WTC11 (cell line): ENCODE results near the gene ADGRL2. TPM values are rescaled to one million over a fixed set of nuclear protein-coding genes. Genes with fewer than 3 reads are reported as not detected.

Source experiments
- ATAC-seq: fragments of 200-7000 bp; cut with Tn5 transposase; 2 replicates; pipeline ENCODE4 v1.10.0; 2021; ENCODE audit warnings: mild to moderate bottlenecking, moderate library complexity
- CTCF ChIA-PET: fragments of 300-600 bp; sonication (Branson Sonifier 250); formaldehyde crosslinking; loops from one replicate; lab custom pipeline; 2021; ENCODE audit warnings: antibody characterized with exemption; lab: Charles Lee
- POLR2A ChIA-PET: fragments of 350-600 bp; sonication (Branson Sonifier 250); formaldehyde crosslinking; loops from one replicate; lab custom pipeline; 2021; ENCODE audit warnings: antibody characterized with exemption; lab: Charles Lee
- DNase-seq: peaks from one replicate; pipeline ENCODE4 v3.0.0; 2021; ENCODE audit warnings: low spot score
- H3K27ac Mint-ChIP-seq: 2 replicates; pipeline ENCODE4 v1.8.0; 2021; ENCODE audit warnings: mixed read lengths
- H3K27me3 Mint-ChIP-seq: 2 replicates; pipeline ENCODE4 v1.8.0; 2021; ENCODE audit warnings: low read depth, mild to moderate bottlenecking, moderate library complexity, mixed read lengths
- H3K36me3 Mint-ChIP-seq: 2 replicates; pipeline ENCODE4 v1.8.0; 2021; ENCODE audit warnings: mixed read lengths
- H3K4me1 Mint-ChIP-seq: 2 replicates; pipeline ENCODE4 v1.8.0; 2022; ENCODE audit warnings: mixed read lengths
- H3K4me3 Mint-ChIP-seq: 2 replicates; pipeline ENCODE4 v1.8.0; 2021; ENCODE audit warnings: mild to moderate bottlenecking, moderate library complexity, mixed read lengths
- H3K9me3 Mint-ChIP-seq: 2 replicates; pipeline ENCODE4 v1.8.0; 2021; ENCODE audit warnings: mixed read lengths
- CBFB ChIP-seq: sonication (generic); formaldehyde crosslinking; IDR thresholded peaks from 2 replicates; pipeline ENCODE4 v1.8.1; 2022; ENCODE audit warnings: mild to moderate bottlenecking, low read depth, missing genetic modification reagents
- CREB1 ChIP-seq: sonication (generic); formaldehyde crosslinking; IDR thresholded peaks from 2 replicates; pipeline ENCODE4 v1.8.0; 2023; ENCODE audit warnings: mild to moderate bottlenecking, missing genetic modification reagents
- FOXP1 ChIP-seq: sonication (generic); formaldehyde crosslinking; IDR thresholded peaks from 2 replicates; pipeline ENCODE4 v1.8.0; 2022; ENCODE audit warnings: missing genetic modification reagents, mild to moderate bottlenecking, moderate library complexity, borderline replicate concordance
- NFE2L1 ChIP-seq: sonication (generic); formaldehyde crosslinking; IDR thresholded peaks from 2 replicates; pipeline ENCODE4 v1.8.1; 2023; ENCODE audit warnings: missing genetic modification reagents
- SMAD3 ChIP-seq: sonication (generic); formaldehyde crosslinking; IDR thresholded peaks from 2 replicates; pipeline ENCODE4 v1.8.0; 2022; ENCODE audit warnings: missing genetic modification reagents, mild to moderate bottlenecking, borderline replicate concordance
- SP1 ChIP-seq: sonication (generic); formaldehyde crosslinking; conservative IDR thresholded peaks from 2 replicates; pipeline ENCODE4 v1.8.1; 2022; ENCODE audit warnings: missing genetic modification reagents
- TP53 ChIP-seq: sonication (generic); formaldehyde crosslinking; IDR thresholded peaks from 2 replicates; pipeline ENCODE4 v1.8.1; 2023; ENCODE audit warnings: mild to moderate bottlenecking, missing genetic modification reagents
- ZBTB21 ChIP-seq: sonication (generic); formaldehyde crosslinking; IDR thresholded peaks from 2 replicates; pipeline ENCODE4 v1.8.1; 2023; ENCODE audit warnings: mild to moderate bottlenecking, missing genetic modification reagents, borderline replicate concordance
- ZNF396 ChIP-seq: fragments of 250-450 bp; sonication (Bioruptor Pico); IDR thresholded peaks from 2 replicates; pipeline ENCODE4 v1.8.0; 2021; ENCODE audit warnings: mild to moderate bottlenecking, moderate library complexity, borderline replicate concordance
- total RNA-seq: library from RNA; stranded (reverse); gene quantifications from 3 replicates; pipeline ENCODE4 v1.2.3, GENCODE V29; 2021
- TF ChIP-seq, protein P1 (sequence below): sonication (generic); formaldehyde crosslinking; IDR thresholded peaks from 2 replicates; pipeline ENCODE4 v1.8.1; 2022; ENCODE audit warnings: mild to moderate bottlenecking, missing genetic modification reagents, moderate library complexity, borderline replicate concordance
- TF ChIP-seq, protein P2 (sequence below): sonication (generic); formaldehyde crosslinking; conservative IDR thresholded peaks from 2 replicates; pipeline ENCODE4 v1.8.1; 2023; ENCODE audit warnings: mild to moderate bottlenecking, low read depth, missing genetic modification reagents, moderate library complexity
- TF ChIP-seq, protein P3 (sequence below): fragments of 250-450 bp; sonication (Bioruptor Pico); IDR thresholded peaks from 2 replicates; pipeline ENCODE4 v1.9.0; 2021; ENCODE audit warnings: mild to moderate bottlenecking, borderline replicate concordance
- TF ChIP-seq, protein P4 (sequence below): sonication (generic); formaldehyde crosslinking; IDR thresholded peaks from 2 replicates; pipeline ENCODE4 v1.8.0; 2022; ENCODE audit warnings: mild to moderate bottlenecking, missing genetic modification reagents
- TF ChIP-seq, protein P5 (sequence below): sonication (generic); formaldehyde crosslinking; IDR thresholded peaks from 2 replicates; pipeline ENCODE4 v1.8.0; 2022; ENCODE audit warnings: missing genetic modification reagents

The ADGRL2 gene
- total RNA-seq, 1 experiment from 2014 or later: 71.6 TPM

DNA sequence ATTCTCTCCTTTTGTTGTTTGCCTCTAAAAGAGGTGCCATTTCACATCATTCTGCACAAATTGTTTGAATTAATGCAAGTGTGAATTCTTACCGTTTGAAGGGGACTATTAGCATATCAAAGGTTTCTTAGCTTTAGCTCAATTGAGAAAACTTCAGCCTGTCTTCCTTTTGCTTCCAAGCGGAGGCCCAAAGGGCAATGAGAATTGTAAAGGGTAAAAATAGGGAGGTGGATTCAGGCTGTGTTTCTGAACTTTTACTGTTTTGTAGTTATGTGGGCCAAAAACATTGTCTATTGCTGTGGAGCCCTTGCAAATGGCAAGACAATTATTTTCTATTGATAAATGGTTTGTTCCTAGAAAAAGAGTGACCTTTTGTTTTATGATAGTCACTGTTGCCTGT, 3.6 kb downstream of the ADGRL2 start:
- Mint-ChIP-seq H3K27me3 (no peaks in the 10 kb centered on the region), H3K36me3 (no peaks in the 10 kb centered on the region), H3K4me1 (peaks cover 52% of the 10 kb centered on the region), H3K4me3 (peak overlapping the region; percentile 87), H3K27ac (peak overlapping the region; percentile 69), H3K9me3 (no peaks in the 10 kb centered on the region)
- no peak for TF ChIP-seq NFE2L1 (CRISPR knock-in tag)
- no peak for TF ChIP-seq FOXP1
- TF ChIP-seq ZNF396 (CRISPR knock-in tag): no peak
- TF ChIP-seq, protein P1, sequence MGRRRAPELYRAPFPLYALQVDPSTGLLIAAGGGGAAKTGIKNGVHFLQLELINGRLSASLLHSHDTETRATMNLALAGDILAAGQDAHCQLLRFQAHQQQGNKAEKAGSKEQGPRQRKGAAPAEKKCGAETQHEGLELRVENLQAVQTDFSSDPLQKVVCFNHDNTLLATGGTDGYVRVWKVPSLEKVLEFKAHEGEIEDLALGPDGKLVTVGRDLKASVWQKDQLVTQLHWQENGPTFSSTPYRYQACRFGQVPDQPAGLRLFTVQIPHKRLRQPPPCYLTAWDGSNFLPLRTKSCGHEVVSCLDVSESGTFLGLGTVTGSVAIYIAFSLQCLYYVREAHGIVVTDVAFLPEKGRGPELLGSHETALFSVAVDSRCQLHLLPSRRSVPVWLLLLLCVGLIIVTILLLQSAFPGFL (CRISPR knock-in tag): no peak
- TF ChIP-seq, protein P2, sequence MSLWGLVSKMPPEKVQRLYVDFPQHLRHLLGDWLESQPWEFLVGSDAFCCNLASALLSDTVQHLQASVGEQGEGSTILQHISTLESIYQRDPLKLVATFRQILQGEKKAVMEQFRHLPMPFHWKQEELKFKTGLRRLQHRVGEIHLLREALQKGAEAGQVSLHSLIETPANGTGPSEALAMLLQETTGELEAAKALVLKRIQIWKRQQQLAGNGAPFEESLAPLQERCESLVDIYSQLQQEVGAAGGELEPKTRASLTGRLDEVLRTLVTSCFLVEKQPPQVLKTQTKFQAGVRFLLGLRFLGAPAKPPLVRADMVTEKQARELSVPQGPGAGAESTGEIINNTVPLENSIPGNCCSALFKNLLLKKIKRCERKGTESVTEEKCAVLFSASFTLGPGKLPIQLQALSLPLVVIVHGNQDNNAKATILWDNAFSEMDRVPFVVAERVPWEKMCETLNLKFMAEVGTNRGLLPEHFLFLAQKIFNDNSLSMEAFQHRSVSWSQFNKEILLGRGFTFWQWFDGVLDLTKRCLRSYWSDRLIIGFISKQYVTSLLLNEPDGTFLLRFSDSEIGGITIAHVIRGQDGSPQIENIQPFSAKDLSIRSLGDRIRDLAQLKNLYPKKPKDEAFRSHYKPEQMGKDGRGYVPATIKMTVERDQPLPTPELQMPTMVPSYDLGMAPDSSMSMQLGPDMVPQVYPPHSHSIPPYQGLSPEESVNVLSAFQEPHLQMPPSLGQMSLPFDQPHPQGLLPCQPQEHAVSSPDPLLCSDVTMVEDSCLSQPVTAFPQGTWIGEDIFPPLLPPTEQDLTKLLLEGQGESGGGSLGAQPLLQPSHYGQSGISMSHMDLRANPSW: no peak
- TF ChIP-seq SP1 (CRISPR knock-in tag): no peak
- TF ChIP-seq, protein P3, sequence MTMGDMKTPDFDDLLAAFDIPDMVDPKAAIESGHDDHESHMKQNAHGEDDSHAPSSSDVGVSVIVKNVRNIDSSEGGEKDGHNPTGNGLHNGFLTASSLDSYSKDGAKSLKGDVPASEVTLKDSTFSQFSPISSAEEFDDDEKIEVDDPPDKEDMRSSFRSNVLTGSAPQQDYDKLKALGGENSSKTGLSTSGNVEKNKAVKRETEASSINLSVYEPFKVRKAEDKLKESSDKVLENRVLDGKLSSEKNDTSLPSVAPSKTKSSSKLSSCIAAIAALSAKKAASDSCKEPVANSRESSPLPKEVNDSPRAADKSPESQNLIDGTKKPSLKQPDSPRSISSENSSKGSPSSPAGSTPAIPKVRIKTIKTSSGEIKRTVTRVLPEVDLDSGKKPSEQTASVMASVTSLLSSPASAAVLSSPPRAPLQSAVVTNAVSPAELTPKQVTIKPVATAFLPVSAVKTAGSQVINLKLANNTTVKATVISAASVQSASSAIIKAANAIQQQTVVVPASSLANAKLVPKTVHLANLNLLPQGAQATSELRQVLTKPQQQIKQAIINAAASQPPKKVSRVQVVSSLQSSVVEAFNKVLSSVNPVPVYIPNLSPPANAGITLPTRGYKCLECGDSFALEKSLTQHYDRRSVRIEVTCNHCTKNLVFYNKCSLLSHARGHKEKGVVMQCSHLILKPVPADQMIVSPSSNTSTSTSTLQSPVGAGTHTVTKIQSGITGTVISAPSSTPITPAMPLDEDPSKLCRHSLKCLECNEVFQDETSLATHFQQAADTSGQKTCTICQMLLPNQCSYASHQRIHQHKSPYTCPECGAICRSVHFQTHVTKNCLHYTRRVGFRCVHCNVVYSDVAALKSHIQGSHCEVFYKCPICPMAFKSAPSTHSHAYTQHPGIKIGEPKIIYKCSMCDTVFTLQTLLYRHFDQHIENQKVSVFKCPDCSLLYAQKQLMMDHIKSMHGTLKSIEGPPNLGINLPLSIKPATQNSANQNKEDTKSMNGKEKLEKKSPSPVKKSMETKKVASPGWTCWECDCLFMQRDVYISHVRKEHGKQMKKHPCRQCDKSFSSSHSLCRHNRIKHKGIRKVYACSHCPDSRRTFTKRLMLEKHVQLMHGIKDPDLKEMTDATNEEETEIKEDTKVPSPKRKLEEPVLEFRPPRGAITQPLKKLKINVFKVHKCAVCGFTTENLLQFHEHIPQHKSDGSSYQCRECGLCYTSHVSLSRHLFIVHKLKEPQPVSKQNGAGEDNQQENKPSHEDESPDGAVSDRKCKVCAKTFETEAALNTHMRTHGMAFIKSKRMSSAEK (CRISPR knock-in tag): no peak
- TF ChIP-seq ZBTB21 (CRISPR knock-in tag): no peak
- TF ChIP-seq SMAD3: no peak
- TF ChIP-seq CBFB (CRISPR knock-in tag): no peak
- no peak for TF ChIP-seq TP53 (CRISPR knock-in tag)
- no peak for TF ChIP-seq CREB1 (CRISPR knock-in tag)
- TF ChIP-seq, protein P4, sequence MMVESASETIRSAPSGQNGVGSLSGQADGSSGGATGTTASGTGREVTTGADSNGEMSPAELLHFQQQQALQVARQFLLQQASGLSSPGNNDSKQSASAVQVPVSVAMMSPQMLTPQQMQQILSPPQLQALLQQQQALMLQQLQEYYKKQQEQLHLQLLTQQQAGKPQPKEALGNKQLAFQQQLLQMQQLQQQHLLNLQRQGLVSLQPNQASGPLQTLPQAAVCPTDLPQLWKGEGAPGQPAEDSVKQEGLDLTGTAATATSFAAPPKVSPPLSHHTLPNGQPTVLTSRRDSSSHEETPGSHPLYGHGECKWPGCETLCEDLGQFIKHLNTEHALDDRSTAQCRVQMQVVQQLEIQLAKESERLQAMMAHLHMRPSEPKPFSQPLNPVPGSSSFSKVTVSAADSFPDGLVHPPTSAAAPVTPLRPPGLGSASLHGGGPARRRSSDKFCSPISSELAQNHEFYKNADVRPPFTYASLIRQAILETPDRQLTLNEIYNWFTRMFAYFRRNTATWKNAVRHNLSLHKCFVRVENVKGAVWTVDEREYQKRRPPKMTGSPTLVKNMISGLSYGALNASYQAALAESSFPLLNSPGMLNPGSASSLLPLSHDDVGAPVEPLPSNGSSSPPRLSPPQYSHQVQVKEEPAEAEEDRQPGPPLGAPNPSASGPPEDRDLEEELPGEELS (CRISPR knock-in tag): no peak
- TF ChIP-seq, protein P5, sequence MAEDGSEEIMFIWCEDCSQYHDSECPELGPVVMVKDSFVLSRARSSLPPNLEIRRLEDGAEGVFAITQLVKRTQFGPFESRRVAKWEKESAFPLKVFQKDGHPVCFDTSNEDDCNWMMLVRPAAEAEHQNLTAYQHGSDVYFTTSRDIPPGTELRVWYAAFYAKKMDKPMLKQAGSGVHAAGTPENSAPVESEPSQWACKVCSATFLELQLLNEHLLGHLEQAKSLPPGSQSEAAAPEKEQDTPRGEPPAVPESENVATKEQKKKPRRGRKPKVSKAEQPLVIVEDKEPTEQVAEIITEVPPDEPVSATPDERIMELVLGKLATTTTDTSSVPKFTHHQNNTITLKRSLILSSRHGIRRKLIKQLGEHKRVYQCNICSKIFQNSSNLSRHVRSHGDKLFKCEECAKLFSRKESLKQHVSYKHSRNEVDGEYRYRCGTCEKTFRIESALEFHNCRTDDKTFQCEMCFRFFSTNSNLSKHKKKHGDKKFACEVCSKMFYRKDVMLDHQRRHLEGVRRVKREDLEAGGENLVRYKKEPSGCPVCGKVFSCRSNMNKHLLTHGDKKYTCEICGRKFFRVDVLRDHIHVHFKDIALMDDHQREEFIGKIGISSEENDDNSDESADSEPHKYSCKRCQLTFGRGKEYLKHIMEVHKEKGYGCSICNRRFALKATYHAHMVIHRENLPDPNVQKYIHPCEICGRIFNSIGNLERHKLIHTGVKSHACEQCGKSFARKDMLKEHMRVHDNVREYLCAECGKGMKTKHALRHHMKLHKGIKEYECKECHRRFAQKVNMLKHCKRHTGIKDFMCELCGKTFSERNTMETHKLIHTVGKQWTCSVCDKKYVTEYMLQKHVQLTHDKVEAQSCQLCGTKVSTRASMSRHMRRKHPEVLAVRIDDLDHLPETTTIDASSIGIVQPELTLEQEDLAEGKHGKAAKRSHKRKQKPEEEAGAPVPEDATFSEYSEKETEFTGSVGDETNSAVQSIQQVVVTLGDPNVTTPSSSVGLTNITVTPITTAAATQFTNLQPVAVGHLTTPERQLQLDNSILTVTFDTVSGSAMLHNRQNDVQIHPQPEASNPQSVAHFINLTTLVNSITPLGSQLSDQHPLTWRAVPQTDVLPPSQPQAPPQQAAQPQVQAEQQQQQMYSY (CRISPR knock-in tag): no peak
- ChIA-PET POLR2A (interaction anchor here (1.0 kb wide), 1 partner anchor 19 kb away, joined by 3 read pairs; no protein-coding TSS in a partner anchor), CTCF (interaction anchor here (1.3 to 2.8 kb wide), 3 partner anchors 8 to 255 kb away, joined by 3 to 11 read pairs (median 5); no protein-coding TSS in a partner anchor)
- DNase-seq (no peak), ATAC-seq (no peak)
